DOHH2 (cell line): Measurements from ENCODE around the gene TMEM88.

Experiments
- EZH2phosphoT487 ChIP-seq: fragments of 200-600 bp; sonication (generic); IDR thresholded peaks from 2 replicates; pipeline ENCODE4 v1.6.1; 2017; ENCODE audit warnings: borderline replicate concordance, mild to moderate bottlenecking, antibody characterized with exemption, low read length, moderate library complexity, mixed read lengths
- TF ChIP-seq, protein P1 (sequence below): fragments of 200-600 bp; sonication (generic); IDR thresholded peaks from one replicate; pipeline ENCODE4 v1.5.1; 2014; ENCODE audit warnings: antibody characterized with exemption, mild to moderate bottlenecking, low read depth, low read length; ENCODE audit not compliant: poor library complexity, severe bottlenecking

DNA sequence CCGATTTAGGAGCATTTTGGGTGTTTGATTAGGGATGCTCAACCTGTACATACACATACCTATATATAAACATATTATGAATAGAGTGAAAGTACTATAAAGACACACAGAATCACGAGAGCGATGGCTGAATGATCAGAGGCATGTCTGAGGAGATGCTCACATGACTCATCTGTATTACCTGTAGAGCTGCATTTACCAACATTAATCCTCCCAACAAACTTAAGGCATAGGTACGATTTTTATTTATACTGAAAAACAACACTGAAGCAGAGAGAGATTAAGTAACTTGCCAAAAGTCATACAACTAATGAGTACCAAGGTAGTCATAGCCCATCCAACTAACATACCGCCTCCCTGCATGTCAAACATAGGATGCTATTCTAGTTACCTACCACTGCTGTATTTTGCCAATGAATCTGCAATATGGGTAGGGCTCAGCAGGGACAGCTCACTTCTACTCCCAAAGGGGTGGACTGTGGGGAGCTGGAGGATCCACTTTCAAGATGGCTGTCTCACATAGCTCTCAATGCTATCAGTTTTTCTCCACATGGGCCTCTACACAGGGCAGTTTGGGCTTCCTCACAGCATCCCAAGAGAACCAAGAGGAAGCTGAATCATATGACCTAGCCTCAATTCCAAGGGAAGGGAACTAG is 10.3 kb downstream of the TMEM88 start:
- TF ChIP-seq, protein P1, sequence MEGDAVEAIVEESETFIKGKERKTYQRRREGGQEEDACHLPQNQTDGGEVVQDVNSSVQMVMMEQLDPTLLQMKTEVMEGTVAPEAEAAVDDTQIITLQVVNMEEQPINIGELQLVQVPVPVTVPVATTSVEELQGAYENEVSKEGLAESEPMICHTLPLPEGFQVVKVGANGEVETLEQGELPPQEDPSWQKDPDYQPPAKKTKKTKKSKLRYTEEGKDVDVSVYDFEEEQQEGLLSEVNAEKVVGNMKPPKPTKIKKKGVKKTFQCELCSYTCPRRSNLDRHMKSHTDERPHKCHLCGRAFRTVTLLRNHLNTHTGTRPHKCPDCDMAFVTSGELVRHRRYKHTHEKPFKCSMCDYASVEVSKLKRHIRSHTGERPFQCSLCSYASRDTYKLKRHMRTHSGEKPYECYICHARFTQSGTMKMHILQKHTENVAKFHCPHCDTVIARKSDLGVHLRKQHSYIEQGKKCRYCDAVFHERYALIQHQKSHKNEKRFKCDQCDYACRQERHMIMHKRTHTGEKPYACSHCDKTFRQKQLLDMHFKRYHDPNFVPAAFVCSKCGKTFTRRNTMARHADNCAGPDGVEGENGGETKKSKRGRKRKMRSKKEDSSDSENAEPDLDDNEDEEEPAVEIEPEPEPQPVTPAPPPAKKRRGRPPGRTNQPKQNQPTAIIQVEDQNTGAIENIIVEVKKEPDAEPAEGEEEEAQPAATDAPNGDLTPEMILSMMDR, result no peak
- TF ChIP-seq EZH2phosphoT487, result no peak
